Esophagus squamous epithelium (tissue), 4 donors: Measurements from ENCODE around the gene USP37.

Experiments used
- CTCF ChIP-seq, 6 experiments: fragments of 450-650 bp in 4 of 6; fragments of 200-600 bp in 2 of 6; sonication (generic) in 2 of 6; IDR thresholded peaks; one replicate each; pipeline ENCODE4 v1.5.1; 2016 to 2019; ENCODE audit warnings: antibody characterized with exemption in 6 of 6, mild to moderate bottlenecking in 4 of 6, moderate library complexity in 4 of 6
- POLR2A ChIP-seq, 4 donors: fragments of 450-650 bp; IDR thresholded peaks; one replicate each; pipeline ENCODE4 v1.6.1; 2017; ENCODE audit warnings: antibody characterized with exemption in 4 of 4, mild to moderate bottlenecking in 4 of 4, moderate library complexity in 3 of 4

- no peak for TF ChIP-seq CTCF (IDR thresholded peaks at IDR 0.05)
- TF ChIP-seq POLR2A (IDR thresholded peaks at IDR 0.05) = no peak
Measured at GRCh38 chr2:218470448-218470847, 97.7 kb downstream of the USP37 start.
